T-helper 1 cell treated with Interleukin-12 subunit alpha and Interleukin-12 subunit beta and Interleukin-4 antibody, amounts not matched to agents 30 ng/mL and 1 ng/mL, for 36 hours (primary cell): ENCODE measurements around the gene ZNF319. TPM values are rescaled to one million over a fixed set of nuclear protein-coding genes. Genes with fewer than 3 reads are reported as not detected.

Source experiments
- intact Hi-C: fragments of 100-400 bp; cut with micrococcal nuclease; formaldehyde crosslinking; loops from one replicate; pipeline ENCODE4 v1.15.1; 2024
- total RNA-seq: library from RNA; stranded (reverse); gene quantifications from 2 replicates; pipeline ENCODE4 v1.2.3, GENCODE V29; 2022

Gene ZNF319
- total RNA-seq, 1 donor from 2014 or later = 17.8 TPM

DNA sequence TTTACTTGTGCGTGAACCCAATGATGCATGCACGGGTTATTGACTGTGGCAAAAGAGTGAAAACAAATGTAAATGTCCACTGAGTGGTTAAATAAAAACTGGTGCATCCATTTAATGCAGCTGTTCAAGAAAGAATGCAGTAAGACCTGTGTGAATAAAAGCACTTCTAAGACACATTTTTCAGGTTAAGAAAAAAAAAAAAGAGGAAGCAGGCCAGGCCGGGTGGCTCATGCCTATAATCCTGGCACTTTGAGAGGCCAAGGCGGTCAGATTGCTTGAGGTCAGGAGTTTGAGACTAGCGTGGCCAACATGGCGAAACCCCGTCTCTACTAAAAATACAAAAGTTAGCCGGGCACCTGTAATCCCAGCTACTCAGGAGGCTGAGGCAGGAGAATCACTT, 41.4 kb downstream of the ZNF319 start:
- intact Hi-C loops = no loop called here

DNA sequence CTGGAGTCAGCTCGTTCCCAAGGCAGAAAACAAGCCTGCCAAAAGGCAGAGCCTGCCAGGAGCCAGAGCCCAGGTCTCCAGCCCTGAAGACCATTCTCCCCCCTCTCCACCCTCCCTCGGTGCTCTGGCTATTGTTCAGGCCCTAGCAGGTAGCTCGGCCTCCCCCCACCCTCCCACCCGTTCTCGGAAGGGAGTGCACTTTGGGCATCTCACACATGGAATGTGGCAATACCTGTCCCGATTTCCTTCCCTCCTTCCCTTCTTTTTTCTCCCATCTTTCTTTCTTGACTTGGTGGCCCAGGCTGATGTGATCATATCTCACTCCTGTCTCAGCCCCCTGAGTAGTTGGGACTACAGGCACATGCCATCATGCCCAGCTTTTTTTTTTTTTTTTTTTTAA, 41.9 kb downstream of the ZNF319 start:
- intact Hi-C loops = no loop called here

DNA sequence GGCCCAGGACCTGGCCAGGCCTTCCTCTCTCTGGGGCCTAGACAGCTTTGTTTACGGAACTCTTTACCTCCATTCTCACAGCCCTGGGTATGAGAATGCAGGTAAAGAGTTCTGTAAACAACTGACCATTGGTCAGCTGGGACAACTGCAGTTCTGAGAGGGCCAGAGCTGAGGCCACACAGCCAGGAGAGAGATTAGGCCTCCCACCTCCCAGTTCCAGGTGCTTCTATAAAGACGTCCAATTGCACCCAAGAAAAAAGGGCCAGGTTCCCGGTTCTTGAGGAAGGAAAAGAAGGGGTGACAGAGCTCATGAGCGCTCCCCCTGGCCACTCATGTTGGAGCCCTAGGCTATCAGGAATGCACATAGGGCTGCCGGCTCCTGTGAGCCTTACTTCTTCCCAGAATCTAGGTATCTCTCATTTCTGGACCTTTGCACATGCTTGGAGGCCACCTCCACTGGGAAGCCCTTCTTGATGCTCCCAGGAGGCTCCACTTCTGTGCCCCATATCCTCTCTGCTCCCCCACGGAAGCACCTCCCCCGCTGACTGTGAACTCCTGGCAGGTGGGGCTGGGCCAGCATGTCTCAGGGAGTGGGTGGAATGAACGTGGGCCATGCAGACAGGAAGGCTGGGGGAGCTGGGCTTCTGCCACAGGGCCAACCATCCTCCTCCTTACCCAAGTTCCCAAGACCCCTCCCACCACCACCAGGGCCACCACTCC, 42.6 kb downstream of the ZNF319 start:
- intact Hi-C loops = no loop called here

DNA sequence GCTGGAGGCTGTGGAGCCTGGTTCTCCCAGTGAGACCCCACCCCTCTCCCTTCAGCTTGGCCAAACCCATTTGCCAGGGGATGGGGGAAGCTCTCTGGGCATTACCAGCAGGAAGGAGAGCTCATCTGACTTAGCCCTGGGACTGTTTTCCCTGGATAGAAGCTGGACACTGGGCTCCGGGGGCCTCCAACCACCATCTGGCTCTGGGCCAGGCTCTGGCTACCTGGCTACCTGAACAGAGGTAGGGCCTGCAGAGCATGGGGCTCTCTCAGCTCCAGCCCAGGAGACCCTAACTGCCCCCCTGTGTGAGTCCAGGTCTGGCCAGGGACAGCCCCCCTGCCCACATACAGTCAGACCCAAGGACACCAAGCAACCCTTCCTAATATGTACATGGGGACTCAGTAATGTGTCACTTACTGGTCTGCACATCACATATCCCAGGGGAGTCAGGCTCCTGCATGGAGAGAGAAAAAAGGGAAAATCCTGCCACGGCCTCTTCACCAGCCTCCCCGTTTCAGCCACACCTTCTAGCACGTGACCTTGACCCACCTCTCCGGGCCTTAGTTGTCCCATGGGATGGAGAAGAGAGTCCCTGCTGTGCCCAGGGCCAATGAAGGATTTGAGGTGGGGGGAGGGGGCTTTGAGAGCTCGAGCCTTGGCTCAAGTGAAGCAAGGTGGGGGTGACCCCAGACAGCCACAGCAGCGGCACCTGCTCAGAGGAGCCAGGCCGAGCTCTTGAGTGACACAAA, 43.4 kb downstream of the ZNF319 start:
- intact Hi-C loops = no loop called here

DNA sequence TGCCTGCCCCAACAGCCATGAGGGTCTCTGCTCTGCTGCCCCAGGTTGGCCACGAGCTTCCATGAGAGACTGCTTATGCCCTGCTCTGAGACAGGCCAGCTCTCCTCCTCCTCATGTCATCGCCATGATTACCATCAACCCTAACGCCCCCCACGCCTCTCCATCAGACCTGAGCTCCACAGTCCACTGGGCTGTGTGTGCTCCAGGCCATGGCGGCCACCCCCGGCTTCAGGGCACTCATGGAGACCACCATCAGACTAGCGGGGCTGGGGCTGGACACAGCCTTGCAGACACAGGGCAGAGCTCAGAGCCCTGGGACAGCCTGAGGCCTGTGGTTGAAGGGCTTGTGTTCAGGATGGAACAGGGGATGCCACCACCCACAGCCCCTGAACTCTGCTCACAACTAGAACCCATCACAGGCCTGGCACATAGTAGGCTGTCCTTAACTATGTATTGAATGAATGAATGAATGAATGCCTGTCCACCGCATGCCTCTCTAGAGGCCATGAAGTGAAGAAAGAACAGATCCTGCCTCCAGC, 44.1 kb downstream of the ZNF319 start:
- intact Hi-C loops = no loop called here

DNA sequence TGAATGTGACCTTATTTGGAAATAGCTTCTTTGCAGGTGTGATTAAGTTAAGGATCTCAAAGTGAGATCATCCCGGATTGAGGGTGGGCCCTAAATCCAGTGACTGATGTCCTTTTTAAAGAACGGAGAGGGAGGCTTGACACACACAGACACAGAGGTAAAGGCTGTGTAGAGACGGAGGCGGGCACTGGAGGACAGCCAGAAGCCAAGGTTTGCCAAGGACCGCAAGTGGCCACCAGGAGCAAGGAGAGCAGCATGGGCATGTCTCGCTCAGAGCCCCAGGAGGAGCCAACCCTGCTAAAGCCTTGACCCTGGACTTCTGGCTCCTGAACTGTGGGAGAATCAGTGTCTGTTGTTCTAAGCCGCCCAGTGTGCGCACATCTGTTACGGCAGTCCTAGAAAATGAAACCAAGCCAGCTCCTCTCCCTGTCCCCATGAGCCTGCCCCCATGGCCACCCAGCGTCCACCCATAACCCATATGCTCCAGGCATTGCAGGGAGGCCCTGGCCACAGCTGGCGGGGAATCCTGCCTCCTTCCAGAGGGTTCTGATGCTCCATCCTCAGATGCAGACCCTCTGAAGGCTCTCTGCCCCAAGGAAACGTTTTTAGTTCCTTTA, 44.8 kb downstream of the ZNF319 start:
- intact Hi-C loops = no loop called here

DNA sequence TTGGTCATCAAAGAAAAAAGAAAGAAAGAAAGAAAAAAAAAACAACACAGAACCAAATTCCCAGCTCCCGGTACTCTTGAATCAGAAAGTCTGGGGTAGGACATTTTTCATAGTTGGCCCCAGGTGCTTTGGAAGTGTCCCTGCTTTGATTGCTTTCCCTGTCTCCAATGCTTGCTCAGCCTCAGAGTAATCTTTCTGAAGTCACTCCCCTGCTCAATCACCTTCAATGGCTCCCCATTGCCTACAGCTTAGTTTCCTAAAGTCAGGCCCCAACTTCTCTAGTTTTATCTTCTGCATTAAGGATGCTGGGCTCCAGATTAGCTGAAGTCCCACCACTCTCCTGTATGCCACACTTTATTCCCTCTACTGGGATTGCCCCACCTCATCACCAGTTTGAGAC, 46.6 kb downstream of the ZNF319 start:
- intact Hi-C loops = no loop called here

DNA sequence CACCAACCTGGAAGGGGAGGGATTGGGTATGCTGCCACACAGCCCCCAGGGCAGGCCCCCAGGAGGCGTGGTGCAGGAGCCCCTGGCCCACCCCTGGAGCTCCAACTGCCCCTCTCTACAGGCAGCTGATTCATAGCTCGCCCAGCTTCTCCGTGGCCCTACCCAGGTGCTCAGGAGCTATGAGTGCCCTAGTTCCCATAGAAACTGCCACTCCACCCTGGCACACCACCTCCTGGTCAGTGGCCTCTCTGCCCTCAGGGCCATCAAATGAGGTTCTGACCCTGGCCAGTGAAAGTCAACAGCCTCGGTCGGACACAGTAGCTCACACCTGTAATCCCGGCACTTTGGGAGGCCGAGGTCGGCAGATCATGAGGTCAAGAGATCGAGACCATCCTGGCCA, 47.6 kb downstream of the ZNF319 start:
- intact Hi-C loops = no loop called here

DNA sequence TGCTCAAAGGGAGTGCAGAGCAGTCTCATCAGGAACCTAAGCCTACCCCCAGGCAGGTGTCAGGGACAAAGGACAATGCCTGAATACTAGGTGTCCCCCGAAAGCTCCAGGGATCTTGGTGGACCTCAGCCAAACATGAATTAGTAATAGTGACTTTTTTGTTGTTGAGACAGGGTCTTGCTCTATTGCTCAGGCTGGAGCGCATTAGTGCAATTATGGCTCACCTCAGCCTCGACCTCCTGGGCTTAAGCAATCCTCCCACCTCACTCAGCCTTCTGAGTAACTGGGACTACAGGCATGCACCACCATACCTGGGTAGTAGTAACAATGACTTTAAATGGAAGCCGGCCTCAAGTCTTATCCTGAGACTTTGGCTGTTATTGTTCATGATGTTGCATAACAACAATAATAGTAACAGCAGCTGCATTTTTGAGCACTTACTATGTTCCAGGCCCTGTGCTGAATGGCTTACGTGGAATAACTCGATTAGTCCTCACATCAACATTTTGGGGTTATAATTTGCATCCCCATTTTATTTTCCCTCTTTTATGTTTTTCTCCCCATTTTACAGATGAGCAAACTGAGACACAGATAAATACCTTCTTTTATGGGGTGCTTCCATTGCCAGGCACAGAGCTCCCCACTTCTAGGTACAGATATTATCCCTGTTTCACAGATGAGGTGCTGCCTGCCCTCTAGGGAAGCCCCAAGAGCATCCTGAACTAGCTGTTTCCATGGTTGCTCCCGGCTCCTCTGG, 49.1 kb downstream of the ZNF319 start:
- intact Hi-C loops = no loop called here

DNA sequence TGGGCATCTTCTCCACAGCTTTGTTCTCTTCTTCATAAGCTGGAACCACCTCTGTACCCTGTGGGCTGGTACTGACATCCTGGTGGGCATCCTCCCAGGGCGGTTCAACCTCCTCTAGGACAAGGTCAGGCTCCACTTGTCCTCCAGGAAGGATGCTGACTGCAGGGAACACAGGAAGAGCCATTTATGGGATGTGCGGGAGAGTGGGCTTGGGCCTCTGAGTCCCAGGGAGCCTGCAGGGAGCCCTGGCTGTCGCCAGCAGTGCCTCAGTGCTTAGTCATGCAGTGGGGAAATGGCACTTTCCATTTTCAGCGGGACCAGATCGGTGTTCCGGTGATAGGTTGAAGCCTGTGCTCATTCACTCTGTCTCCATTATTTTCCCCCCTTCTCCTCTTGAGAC, 50.1 kb downstream of the ZNF319 start:
- intact Hi-C loops = no loop called here

DNA sequence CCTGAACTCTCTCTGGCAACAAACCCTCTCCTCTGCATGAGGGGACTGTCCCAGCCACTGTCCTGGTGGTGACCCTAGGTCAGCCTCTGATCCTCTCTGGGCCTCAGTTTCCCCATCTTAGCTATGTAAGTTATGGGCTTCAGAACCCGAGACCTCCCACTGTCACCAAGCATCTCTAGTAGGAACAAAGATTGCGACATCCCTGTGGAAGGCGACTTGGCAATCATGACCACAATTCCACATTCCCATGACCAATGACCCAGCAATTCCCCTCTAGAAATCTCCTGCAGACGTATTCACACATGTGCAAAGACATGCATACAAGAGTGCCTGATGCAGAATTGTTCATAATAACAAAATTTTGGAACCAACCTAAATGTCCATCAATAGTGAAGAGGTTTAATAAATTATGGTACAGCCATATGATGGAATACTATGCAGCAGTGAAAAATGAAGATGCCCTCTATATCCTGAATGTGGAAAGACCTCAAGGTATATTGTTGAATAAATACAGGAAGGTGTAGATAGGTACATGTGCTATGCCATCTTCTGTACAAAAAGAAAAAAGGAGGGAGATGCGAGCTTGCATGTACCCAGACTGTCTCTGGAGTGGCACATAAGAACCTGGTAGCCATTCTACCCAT, 50.8 kb downstream of the ZNF319 start:
- intact Hi-C loops = no loop called here

DNA sequence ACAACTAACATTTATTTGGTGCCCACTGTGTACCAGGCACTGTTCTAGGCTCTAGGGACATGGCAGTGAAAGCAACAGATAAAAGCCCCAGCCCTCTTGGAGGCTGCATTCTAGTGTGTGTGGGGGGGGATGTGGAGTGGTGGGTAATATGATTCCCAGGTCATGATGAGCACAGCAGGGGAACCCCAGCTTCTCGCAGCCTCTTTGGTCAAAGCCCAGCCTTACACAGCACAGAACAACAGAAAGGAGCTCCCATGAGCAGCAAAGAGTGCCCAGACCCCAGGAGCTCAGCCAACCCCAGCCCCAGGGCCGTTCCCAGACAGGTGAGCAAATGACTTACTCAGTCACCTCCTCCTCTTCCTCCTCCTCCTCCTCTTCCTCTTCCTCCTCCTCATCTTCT, 51.5 kb downstream of the ZNF319 start:
- intact Hi-C loops = no loop called here

DNA sequence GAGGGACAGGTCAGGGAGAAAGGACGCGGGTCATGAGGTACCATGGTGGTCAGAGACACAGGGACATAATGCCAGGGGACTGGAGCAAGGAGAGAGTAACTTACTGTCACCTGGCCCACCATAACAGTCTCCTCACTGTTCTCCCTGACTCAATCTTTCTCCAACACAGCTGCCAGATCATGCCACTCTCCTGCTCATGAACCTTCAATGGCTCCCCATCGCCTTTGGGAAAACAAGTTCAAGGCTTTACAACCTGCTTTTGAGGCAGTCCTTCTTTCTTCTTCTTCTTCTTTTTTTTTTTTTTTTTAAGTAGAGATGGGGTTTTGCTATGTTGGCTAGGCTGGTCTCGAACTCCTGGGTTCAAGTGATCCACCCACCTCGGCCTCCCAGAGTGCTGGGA, 52.4 kb downstream of the ZNF319 start:
- intact Hi-C loops = no loop called here

DNA sequence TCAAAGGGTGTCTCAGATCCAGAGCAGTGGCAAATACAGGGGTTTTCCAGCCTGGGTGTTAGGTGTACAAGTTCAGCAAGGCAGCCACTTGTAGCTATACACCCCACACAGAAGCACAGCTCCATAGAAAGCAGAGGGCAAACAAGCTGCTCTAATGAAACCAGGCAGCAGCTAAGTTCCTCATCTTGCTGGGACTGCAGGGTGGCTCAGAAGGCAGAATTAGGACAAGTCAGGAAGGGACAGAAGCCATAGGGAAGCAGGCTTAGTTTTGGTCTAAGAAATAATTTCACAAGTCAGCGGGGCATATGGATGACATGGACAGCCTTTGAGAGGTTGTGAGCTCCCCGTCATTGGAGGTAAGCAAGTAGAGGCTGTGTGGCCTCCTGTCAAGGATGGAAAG, 53.2 kb downstream of the ZNF319 start:
- intact Hi-C loops = no loop called here

DNA sequence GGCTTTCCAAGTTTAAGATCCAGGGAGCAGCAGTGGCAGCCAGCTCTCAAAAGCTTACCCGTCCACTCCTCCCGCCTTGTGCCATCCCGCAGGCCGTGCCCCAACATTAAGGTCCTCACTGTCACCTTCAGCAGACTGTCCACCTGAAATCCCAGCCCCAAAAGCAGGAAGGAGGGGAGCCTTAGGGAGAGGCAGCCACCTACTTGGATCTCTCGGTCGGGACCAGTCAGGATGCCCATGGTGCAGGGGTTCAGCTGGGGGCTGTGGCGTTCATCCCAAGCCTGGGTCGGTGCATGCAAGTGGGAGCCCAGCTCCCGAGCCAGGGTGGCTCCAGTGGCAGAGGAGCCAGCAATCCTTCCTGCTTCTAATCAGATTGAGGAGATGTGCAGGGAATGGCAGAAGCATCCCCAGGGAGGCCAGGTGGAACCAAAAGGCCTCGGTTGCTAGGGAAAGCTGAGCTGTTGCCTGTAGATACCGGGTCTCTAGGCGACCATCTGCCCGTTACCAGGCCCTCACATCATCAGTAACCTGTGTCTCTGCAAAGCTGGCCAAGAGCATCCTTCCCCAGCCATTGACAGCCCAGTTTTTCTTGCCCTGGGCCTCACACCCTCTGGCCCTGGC, 54.2 kb downstream of the ZNF319 start:
- intact Hi-C loops = no loop called here

DNA sequence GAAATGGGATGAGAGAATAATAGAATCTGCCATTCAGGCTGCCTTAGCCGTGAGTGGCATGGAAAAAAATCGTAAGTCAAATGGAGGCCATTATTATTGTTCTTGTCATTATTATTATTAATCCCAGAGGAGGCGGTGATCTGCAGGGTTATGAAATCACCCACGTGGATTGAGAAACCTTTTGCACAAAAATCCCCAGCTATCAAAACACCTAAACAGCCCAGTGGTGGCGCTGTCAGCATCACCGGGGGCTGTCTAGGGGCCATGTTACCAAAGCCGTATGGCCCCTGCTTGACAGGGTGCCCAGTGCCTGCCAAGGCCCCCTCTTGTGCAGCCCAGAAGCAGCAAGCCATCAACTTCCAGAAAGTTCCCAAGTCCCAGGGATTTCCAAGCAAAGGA, 54.7 kb downstream of the ZNF319 start:
- intact Hi-C loops = no loop called here

DNA sequence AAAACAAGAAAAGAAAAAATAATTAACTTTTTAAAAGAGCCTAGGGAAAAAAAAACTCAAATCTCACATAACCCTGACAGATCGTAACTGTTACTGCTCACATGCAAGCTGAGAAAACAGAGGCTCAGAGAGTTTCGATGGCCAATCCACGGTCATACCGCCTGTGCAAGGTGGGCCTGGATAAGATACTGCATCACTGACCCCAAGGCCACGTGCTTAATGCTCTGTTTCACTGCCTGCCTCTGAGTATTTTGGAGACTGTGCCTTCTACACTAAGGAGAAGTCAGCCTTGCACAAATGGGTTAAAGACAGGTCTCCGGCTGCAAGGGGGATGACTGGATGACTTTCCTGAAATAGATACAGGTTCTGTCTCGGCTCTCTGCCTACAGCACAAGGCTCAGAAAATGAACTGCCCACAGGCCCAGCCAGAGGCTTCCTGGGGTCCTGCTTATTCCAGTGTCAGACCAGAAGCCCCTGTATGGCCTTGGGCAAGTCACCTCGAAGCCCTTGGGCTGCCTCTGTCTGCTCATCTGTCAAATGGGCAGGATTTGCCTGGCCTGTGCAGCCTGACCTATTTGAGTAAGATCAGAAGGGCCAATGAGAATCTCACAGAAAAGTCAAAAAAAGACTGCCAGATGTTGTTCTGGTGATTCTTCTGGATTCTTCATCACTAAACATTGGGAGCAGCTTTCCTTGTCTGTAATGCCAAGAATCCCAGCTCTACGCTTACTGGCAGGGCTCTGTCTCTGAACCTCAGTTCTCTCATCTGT, 55.3 kb downstream of the ZNF319 start:
- intact Hi-C loops = no loop called here
